Skeletal muscle cell (primary cell): Measurements from ENCODE around the gene PUM1.

Source experiments
- DNase-seq: peaks from one replicate; pipeline ENCODE4 v3.0.0-alpha.2; 2010; ENCODE audit warnings: low read depth
- H3K4me3 ChIP-seq: 2 replicates; pipeline ENCODE4 v1.5.1; 2011; ENCODE audit warnings: low read depth, mild to moderate bottlenecking, control low read depth, low read length, moderate library complexity

The PUM1 gene

DNA sequence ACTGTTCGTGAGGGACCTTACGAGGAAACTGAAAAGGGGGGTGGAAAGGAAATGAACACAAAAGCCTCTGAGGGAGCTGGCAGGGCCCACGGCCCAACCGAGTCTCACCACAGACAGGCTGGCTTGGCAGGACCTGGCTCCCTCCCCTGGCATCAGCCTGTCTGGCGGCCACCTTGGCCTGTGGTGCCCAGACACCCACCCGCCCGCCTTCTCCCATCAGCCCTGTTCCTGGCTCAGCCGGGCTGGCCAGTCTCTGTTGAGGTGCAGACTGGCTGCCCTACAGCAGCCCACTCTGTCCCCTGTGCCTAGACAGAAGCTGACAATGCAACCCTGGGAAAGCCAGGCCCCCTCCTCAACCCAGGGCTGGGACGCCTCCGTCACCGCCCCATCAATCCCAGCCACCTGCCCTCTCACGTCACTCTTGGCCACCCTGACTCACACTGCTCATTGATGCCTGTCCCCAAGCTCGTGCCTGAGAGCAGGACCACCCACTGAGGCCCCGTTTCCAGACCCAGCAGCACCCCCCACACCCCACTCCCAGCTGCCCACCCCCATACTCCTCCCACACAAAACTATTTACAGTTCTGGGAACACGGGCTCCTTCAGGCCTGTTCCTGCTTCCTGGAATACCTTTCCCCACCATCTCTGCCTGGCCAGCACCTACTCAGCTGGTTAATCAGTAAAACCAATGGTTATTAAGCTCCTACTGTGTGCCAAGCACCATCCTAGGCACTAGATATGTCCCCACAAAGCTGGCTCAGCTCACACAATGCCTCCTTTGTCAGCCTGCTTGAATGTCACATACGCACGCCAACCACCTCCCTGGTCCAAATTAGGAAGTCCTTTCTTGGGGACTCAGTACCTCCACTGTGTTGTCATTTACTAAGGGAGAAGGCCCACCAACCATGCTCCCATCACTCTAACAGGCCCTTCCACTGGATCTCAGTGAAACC is 179.7 kb downstream of the PUM1 start:
- H3K4me3 ChIP-seq, result no peak overlapping the region
- DNase-seq, result no peak

DNA sequence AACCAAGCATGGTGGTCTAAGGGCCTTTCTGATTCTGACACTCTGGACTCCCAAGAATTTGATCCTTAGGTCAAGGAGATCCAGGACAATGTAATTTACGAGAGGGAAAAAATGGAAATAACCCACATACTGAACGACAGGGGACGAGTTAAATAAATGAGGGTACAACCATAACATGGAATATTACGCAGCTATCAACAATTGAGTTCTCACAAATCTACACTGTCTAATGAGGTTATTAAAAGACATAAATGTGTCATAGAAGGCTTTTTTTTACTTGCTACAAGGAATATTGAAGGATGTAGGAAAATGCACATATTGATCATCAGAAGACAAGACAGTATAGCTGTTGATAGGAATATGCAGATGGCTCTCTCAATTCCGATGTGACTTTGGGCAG is 180.8 kb downstream of the PUM1 start:
- DNase-seq, result no peak

GRCh38 chr1:30883389-30884172 is 181.9 kb downstream of the PUM1 start:
- DNase-seq, result no peak
- H3K4me3 ChIP-seq, result no peak overlapping the region

More for the DNA sequence above, 180.8 kb downstream of the PUM1 start:
- H3K4me3 ChIP-seq, result no peak overlapping the region

DNA sequence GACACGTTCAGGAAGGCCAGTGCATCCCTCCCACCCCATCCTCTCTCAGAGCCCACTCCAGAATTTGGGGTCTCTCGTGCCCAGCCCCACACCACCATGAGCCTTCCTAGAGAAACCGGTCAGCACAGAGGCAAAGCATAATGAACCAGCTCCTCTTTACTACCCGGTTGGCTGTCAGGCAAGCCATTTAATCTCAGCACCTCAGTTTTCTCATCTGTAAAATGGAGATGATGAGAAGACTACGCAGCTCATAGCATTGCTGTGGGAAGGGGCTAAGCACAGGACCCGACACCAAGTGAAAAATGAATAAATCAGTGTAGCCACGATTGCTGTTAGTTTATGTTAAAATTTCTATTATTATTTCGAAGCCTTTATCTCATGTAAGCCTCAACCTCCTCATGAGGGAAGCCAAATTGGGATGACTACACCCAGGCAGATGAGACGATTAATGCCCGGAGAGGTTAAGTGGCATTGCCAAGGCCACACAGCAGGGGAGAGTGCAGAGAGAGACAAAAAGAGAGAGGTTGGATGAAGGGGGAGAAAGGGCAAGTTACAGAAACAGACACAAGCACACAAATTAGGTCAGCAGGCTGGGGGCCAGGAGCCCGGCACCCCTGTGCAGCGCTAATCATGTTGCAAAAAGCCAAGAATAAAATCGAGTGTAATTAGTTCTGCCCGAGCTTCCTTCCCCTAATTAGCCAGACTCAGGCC is 182.7 kb downstream of the PUM1 start:
- DNase-seq, result no peak
- H3K4me3 ChIP-seq, result no peak overlapping the region
